ENCODE results near the gene BAX.

The BAX gene

GRCh38 chr19:48970139-48970766 lies 15.6 kb downstream of the BAX start:
- peaks cover 37% of the 10 kb centered on the region for H3K4me1 Mint-ChIP-seq
- DNase-seq, result no peak
- H3K36me3 Mint-ChIP-seq (ENCODE audit: low read depth), result peaks cover 54% of the 10 kb centered on the region
- no peak for TF ChIP-seq CTCF (IDR thresholded peaks at IDR 0.05)
- H3K9me3 Mint-ChIP-seq, result no peaks in the 10 kb centered on the region
- H3K27me3 Mint-ChIP-seq (ENCODE audit: low read depth, poor library complexity), result peaks cover 2% of the 10 kb centered on the region
- H3K4me3 Mint-ChIP-seq, result no peak overlapping the region
- H3K27ac Mint-ChIP-seq, result peak overlapping the region; percentile 48

GRCh38 chr19:48970923-48971395 lies 16.3 kb downstream of the BAX start:
- H3K36me3 Mint-ChIP-seq (ENCODE audit: low read depth), result peaks cover 53% of the 10 kb centered on the region
- peak; percentile 90 for TF ChIP-seq CTCF (IDR thresholded peaks at IDR 0.05)

GRCh38 chr19:48975947-48976847 lies 21.5 kb downstream of the BAX start:
- Mint-ChIP-seq H3K27ac (no peak overlapping the region), H3K4me1 (peaks cover 5% of the 10 kb centered on the region), H3K27me3 (ENCODE audit: low read depth, poor library complexity) (peaks cover 1% of the 10 kb centered on the region), H3K4me3 (no peak overlapping the region), H3K36me3 (ENCODE audit: low read depth) (peaks cover 36% of the 10 kb centered on the region), H3K9me3 (no peaks in the 10 kb centered on the region)
- TF ChIP-seq CTCF (IDR thresholded peaks at IDR 0.05), result no peak
- DNase-seq, result no peak

More at GRCh38 chr19:48970923-48971395, 16.3 kb downstream of the BAX start:
- Mint-ChIP-seq H3K27ac (no peak overlapping the region), H3K27me3 (ENCODE audit: low read depth, poor library complexity) (peaks cover 2% of the 10 kb centered on the region), H3K9me3 (no peaks in the 10 kb centered on the region), H3K4me3 (no peak overlapping the region), H3K4me1 (peaks cover 33% of the 10 kb centered on the region)
- DNase-seq, result peak; percentile 91

- Mint-ChIP-seq H3K27ac (no peak overlapping the region), H3K36me3 (ENCODE audit: low read depth) (peaks cover 44% of the 10 kb centered on the region), H3K4me1 (peaks cover 5% of the 10 kb centered on the region), H3K4me3 (no peak overlapping the region), H3K9me3 (no peaks in the 10 kb centered on the region), H3K27me3 (ENCODE audit: low read depth, poor library complexity) (peaks cover 3% of the 10 kb centered on the region)
- DNase-seq, result no peak
- no peak for TF ChIP-seq CTCF (IDR thresholded peaks at IDR 0.05)
Measured at GRCh38 chr19:48977061-48977460, 22.4 kb downstream of the BAX start.

GRCh38 chr19:48982280-48982679 lies 27.6 kb downstream of the BAX start:
- Mint-ChIP-seq H3K4me3 (no peak overlapping the region), H3K27me3 (ENCODE audit: low read depth, poor library complexity) (peaks cover 3% of the 10 kb centered on the region), H3K36me3 (ENCODE audit: low read depth) (peaks cover 61% of the 10 kb centered on the region), H3K9me3 (no peaks in the 10 kb centered on the region), H3K4me1 (peaks cover 5% of the 10 kb centered on the region), H3K27ac (no peak overlapping the region)
- no peak for TF ChIP-seq CTCF (IDR thresholded peaks at IDR 0.05)
- no peak for DNase-seq

Data from nephron progenitor cell (in vitro differentiated cells).